HL-60/S4 (cell line): ENCODE measurements around the gene FAM120B.
"Not testable (repeated sequence)": the region's sequence is repeated elsewhere in the genome, so short reads cannot be mapped to it uniquely, and the experiment has no call there.

Source experiments
- in situ Hi-C: fragments of 300-500 bp; cut with MboI; formaldehyde crosslinking; loops from 2 replicates; pipeline ENCODE4 v1.14.3; 2022; ENCODE audit warnings: low sequenced_read_pairs

FAM120B gene

GRCh38 chr6:170347975-170348374 is 41.4 kb downstream of the FAM120B start:
- in situ Hi-C loops: no loop called here

GRCh38 chr6:170351456-170351855 is 44.9 kb downstream of the FAM120B start:
- in situ Hi-C loops: not testable (repeated sequence)

GRCh38 chr6:170355190-170355589 is 48.6 kb downstream of the FAM120B start:
- in situ Hi-C loops: not testable (repeated sequence)

- in situ Hi-C loops: no loop called here
Measured at GRCh38 chr6:170355661-170356060, 49.1 kb downstream of the FAM120B start.

GRCh38 chr6:170357812-170358211 is 51.3 kb downstream of the FAM120B start:
- in situ Hi-C loops: no loop called here

- in situ Hi-C loops: no loop called here
Measured at GRCh38 chr6:170358496-170358895, 51.9 kb downstream of the FAM120B start.

- in situ Hi-C loops: no loop called here
Measured at GRCh38 chr6:170360476-170360875, 53.9 kb downstream of the FAM120B start.

GRCh38 chr6:170361335-170361734 is 54.8 kb downstream of the FAM120B start:
- in situ Hi-C loops: no loop called here

- in situ Hi-C loops: no loop called here
Measured at GRCh38 chr6:170362121-170362520, 55.6 kb downstream of the FAM120B start.

- in situ Hi-C loops: no loop called here
Measured at GRCh38 chr6:170363255-170363654, 56.7 kb downstream of the FAM120B start.

- in situ Hi-C loops: no loop called here
Measured at GRCh38 chr6:170365121-170365520, 58.6 kb downstream of the FAM120B start.

- in situ Hi-C loops: no loop called here
Measured at GRCh38 chr6:170365593-170365992, 59.0 kb downstream of the FAM120B start.

- in situ Hi-C loops: no loop called here
Measured at GRCh38 chr6:170366248-170366960, 59.8 kb downstream of the FAM120B start.

- in situ Hi-C loops: no loop called here
Measured at GRCh38 chr6:170367241-170367640, 60.7 kb downstream of the FAM120B start.

- in situ Hi-C loops: no loop called here
Measured at GRCh38 chr6:170368544-170368943, 62.0 kb downstream of the FAM120B start.

- in situ Hi-C loops: no loop called here
Measured at GRCh38 chr6:170369403-170369802, 62.8 kb downstream of the FAM120B start.

GRCh38 chr6:170370416-170370815 is 63.9 kb downstream of the FAM120B start:
- in situ Hi-C loops: no loop called here

- in situ Hi-C loops: no loop called here
Measured at GRCh38 chr6:170371080-170371479, 64.5 kb downstream of the FAM120B start.

GRCh38 chr6:170371588-170371987 is 65.0 kb downstream of the FAM120B start:
- in situ Hi-C loops: no loop called here

- in situ Hi-C loops: no loop called here
Measured at GRCh38 chr6:170372380-170373325, 66.1 kb downstream of the FAM120B start.

- in situ Hi-C loops: no loop called here
Measured at GRCh38 chr6:170374571-170375444, 68.2 kb downstream of the FAM120B start.
